Gastroesophageal sphincter (tissue), 3 donors: ENCODE data around the gene UPP1.

Experiments used
- POLR2A ChIP-seq, 2 donors: fragments of 450-650 bp; IDR thresholded peaks; one replicate each; pipeline ENCODE4 v1.6.1; 2017; ENCODE audit warnings: antibody characterized with exemption in 2 of 2, mild to moderate bottlenecking in 2 of 2, moderate library complexity in 1 of 2
- POLR2AphosphoS5 ChIP-seq: sonication (generic); formaldehyde crosslinking; IDR thresholded peaks from one replicate; pipeline ENCODE4 v1.6.1; 2017; ENCODE audit warnings: antibody characterized with exemption
- TF ChIP-seq, protein P1 (sequence below), 4 experiments: fragments of 200-600 bp in 2 of 4; fragments of 450-650 bp in 2 of 4; sonication (generic) in 1 of 4; IDR thresholded peaks; one replicate each; pipeline ENCODE4 v1.5.1; 2017 to 2019; ENCODE audit warnings: antibody characterized with exemption in 4 of 4, mild to moderate bottlenecking in 2 of 4, moderate library complexity in 2 of 4

DNA sequence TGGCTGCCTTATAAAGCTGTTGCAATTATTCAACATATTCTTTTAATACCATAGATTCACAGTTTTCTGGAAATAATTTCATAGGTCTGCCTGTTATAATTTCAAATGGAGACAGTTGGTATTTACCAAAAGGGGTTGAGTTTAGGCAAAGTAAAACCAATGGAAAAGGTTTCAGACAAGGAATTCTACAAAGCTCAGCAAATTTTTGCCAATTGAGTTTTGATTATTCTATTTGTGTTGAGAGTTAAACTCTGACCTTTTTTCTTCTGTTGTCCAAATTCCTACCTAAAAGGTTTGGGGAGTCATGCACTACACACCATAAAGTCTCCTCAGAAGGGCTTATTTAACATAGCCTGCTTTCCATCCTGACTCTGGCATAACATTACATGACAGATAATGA, 43.7 kb downstream of the UPP1 start:
- TF ChIP-seq, protein P1, sequence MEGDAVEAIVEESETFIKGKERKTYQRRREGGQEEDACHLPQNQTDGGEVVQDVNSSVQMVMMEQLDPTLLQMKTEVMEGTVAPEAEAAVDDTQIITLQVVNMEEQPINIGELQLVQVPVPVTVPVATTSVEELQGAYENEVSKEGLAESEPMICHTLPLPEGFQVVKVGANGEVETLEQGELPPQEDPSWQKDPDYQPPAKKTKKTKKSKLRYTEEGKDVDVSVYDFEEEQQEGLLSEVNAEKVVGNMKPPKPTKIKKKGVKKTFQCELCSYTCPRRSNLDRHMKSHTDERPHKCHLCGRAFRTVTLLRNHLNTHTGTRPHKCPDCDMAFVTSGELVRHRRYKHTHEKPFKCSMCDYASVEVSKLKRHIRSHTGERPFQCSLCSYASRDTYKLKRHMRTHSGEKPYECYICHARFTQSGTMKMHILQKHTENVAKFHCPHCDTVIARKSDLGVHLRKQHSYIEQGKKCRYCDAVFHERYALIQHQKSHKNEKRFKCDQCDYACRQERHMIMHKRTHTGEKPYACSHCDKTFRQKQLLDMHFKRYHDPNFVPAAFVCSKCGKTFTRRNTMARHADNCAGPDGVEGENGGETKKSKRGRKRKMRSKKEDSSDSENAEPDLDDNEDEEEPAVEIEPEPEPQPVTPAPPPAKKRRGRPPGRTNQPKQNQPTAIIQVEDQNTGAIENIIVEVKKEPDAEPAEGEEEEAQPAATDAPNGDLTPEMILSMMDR (IDR thresholded peaks at IDR 0.05), result no peak
- TF ChIP-seq POLR2A (IDR thresholded peaks at IDR 0.05) (no peak), POLR2AphosphoS5 (no peak)
